NCI-H774 (cell line): Measurements from ENCODE around the gene SORL1.

Experiments used
- DNase-seq: peaks from one replicate; lab custom pipeline; 2025; lab: John Stamatoyannopoulos, UW

SORL1 gene

DNA sequence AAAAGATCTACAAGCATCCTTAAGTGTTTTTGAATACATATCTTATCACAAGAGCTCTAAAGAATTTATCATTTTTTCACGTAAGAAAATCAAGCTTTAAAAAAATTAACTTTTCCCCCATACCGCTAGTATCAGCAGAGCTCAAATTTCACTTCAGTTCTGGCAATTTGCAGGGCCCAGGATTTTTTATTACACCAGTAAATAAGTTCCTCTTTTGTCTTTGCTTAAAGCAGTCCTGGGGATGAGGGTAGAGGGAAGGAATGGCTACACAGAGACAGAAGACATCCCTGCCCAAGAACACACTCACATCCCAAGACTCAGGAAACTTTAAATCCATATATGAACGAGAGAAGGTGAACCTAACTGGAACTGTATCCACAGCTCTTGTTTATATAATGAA, 22.6 kb upstream of the SORL1 start:
- no peak for DNase-seq

DNA sequence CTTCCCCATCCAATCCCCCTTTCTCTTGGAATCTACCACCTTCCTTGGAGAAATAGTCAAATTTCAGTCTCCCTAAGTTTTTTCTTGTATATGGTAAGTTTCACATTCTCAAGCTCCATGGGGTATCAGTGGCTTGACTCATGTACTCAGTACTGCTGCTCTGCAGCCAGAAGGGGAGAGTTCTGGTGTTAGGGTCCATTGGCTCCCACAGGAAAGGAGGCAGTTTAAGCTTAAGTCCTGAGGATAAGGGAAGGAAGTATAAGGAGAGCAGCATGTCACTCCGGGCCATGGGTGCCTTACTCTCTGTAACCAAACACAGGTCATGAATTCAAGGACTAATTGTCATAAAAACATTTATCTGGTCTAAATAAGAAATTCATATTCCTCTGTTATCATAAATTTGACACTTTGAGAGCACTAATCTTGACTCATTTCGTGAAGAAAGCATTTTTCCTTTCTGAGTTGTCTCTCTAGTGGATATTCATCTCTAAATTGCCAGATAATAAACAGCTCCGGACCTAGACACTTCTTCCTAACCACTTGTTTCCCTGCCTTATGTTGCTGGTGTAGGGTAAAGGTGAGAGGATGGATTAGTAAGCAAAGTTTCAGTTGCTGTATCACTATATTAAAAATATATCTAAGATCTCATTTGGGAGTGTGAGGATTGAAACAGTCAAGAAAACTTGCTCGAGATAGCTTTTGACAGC, 20.1 kb upstream of the SORL1 start:
- no peak for DNase-seq

DNA sequence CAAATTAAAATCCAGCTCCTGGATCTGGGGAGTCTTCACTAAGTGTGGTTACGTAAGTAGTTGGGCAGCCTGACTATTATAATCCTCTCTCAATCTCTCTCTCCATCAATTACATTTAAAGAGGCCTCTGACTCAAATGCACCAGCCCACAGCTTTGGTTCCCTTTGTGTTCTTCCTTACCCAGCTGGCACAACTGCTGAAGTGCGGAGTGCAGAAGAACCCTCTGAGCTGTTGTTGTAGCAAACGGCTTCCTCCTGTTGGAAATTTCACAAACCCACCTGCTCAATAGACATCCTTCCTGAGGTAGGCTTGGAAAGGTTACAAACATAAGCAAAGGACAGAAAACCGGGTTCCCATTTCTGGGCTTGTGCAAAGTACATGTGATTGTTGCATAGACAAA, 17.0 kb upstream of the SORL1 start:
- no peak for DNase-seq

DNA sequence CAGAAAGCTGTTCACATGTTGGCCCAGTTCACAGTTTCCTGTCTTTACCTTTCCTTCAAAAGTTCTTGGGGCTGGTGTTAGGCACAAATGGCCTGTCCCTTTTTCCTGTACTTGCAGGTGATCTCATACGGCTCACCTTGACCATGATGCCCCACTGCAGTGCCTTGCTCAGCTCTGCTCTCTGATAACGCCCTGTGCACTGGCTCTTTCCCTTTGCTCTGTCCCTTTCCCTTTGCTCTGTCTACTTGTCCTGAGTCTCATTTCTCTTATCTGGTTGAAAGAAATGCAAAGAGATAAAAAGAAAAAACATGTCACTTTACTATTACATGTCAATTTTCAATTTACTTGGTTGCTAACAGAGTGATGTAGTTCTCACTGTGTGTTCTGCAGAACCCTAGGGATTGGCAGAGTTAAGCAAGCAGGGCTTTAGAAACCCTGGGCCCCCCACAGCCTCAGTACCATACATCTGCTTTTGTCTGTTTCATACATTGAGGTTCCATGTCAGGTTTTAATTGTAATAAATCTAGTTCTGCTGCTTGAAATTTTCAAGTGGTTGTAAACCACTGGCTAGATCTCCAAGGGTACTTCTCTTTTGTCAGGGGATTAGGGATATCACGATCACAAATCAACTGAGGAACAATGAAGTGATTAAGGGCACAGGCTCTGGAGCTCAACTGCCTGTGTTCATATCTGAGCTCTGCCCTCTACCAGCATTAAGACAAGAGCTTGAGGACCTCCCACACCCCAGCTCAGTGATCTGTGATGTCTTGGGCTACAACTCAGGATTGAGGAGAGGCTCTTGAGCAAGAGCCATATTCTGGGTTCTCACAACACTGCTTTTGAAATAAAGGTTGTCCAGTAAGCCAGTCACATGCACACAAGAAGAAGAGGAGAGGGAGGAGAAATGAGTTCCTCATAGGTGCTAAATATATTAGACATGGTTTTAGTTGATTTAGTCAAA, 16.3 kb upstream of the SORL1 start:
- no peak for DNase-seq

DNA sequence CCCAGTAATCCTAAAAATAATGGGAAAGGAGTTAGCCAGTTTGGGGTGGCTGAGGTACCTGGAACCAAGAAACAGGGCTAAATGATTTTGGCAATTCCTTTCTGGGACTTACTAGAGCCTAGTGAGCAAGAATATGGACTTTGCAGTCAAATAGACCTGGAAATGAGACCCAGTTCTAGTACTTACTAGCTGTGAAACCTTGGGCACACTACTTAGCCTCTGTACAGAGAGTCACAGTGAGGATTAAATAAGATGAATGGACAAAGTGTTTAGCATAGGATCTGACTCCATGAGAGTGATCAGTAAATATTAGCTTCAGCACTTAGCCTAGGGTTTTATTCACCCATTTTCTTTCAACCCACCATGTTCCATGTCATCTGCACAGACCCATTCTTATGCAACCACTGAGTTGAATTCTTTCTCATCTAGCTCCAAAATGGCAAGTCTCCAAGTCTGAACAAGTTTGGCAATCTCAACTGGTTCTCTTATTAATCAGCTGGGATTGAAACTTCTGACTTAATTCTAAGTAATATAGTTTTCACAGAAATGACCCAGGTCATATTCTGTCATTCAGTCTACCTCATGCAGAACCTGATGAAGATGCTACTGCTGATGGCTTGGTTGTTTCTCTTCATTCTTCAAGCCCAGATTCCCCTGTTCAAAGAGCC, 15.0 kb upstream of the SORL1 start:
- DNase-seq, result no peak

DNA sequence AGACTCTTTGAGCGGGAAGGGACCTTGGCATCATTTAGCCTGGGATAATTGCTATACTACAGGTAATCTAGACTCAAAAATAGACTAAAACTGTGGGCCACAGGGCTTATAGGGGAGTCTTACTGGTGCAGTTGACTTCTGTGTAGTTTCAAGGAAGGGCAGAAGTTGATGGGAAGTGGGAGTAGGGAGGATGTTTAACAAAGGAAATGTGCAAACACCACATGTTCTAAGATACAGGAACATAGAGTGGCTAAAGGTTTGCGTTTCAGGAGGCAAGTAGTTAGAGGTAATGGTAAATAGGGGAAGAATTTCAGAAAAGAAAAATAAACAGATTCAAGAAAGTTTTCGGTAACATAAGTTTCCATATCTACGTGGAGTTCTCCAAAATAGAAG, 14.4 kb upstream of the SORL1 start:
- no peak for DNase-seq

DNA sequence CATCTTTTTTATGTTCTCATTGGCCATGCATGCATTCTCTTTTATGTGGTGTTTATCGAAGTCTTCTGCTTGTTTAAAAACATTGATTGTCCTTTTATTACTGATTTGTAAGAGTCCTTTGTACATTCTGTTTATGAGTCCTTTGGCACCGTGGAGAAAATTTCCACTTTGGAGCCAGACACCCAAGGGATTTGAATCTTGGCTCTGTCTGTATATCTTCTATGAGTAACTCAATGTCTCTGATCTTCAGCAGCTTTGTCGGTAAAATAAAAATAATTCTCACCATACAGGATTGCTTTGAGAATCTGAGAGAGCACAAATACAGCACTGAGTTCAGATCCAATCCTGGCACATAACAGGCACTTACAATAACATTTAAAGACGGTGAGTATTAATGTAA, 12.8 kb upstream of the SORL1 start:
- no peak for DNase-seq

DNA sequence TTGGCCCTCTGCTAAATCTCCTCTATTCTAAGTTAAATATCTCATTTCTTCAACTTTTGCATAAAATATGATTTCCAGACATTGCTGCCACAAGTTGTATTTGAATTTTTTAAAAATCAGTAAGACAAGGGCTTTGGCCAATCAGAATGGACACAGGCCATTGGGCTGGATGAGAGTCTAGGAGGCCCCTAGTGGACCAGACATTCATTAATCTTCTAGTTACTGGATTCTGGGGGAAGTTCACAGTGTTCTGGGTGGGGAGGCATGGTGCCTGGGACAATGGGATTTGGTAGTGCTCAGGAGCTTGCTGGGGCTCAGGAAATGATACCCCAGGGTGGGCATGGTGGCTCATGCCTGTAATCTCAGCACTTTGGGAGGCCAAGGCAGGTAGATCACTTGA, 12.4 kb upstream of the SORL1 start:
- DNase-seq, result no peak

DNA sequence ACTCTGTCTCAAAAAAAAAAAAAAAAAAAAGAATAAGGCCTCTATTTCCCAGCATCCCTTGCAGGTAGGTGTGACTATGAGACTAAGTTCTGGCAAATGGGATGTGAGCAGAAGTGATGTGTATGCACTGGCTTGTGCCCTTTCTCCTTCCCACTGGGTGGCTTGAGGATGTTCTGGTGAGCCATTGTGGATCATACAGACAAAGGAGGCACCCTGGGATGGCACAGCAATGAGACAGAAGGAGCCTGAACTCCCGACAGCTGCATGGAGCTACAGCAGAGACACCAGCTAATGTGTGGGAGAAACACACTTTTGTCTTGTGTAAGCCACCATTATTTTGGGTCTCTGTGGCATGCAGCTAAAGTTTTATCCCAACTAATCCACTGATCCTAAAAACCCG, 10.6 kb upstream of the SORL1 start:
- DNase-seq, result no peak

DNA sequence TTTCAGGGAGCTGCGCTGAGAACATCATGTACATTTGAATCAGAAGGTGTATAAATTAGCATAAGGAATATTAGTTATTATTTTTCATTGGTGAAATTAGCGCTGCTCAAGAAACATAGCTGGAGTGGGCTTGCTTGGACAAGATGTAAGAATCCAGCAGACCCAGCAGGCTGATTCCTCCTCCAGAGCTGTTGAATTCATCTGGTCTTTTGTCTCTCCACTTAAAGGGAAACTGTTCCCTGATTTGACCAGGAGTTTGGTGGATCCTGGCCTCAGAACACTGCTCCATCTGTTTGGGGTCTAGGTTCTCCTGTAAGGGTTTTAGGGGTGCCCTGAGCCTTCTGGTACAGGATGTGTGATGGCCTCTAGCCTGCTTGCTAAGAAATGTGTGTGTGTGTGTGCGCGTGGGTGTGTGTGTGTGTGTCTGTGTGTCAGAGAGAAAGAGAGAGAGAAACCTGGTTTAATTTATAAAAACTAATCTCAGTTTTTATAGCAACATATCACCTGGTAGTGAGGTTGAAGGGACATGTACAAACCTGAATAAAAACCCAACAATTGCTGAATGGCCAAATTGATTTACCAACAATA, 8.3 kb upstream of the SORL1 start:
- no peak for DNase-seq

DNA sequence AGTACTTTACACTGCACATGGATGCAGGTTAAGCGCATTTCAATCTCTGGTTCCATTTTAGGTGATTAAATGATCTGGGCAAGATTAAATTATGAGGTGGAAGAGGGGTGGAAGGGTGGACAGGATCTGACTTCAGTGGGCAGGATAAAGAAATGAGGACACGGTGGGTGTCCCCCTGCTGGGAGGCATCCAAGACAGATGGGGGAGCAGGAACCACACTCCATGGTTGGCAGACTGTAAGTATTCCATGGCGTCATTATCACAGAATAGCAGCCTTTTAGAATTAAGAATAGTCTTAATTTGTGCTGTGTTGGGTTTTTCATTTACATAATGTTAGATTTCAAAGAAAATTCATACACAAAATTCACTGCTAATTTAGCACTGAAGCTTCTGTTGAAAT, 7.6 kb upstream of the SORL1 start:
- DNase-seq, result no peak

DNA sequence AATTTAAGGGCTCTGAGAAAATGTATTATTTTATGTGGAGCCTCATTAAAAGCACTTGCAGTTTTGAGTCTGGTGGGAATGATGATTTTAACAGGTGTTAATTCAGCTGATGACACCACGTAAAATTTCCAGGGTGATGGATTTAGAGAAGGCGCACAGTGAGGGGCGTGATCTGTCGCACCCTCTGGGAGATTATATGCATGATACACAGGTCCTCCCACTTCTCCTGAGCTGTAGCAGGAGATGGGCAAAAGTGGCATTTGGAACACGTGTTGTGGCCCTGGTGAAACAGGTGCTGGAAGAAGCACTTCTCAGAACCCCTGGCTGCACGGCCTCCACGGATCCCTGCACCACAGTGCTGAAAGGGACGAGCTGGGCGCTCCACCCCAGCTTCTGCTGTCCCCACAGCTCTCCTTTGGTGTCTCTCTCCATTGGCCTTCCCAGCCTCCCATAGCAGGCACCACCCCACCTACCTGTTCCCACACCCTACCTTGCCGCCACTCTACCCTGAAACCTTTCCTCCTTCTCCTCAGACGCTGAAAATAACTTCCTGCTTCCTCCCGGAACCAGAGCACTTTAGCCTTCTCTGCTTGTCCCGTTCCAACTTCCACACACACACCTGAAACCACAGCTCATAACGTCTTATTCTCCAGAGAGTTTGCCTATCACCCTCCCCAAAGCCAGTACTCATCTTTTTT, 6.9 kb upstream of the SORL1 start:
- no peak for DNase-seq

DNA sequence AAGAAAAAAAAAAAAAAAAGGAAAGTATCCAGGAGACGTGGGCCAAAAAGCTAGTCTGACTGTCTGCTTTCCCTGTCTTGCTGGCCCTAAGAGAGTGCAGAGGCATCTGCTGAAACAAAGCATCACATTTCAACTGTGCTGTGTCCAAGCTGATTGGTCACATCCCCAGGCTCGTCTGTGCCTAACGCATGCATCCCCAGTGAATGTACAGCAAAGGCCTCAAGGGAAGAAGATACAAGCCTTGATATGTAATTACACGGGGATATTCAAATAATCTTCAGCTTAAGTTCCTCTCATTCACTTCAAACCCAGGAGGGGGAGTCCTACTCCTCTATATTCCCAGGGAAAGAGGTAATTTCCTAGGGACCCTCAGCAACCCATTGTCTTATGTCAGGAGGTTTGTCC, 5.4 kb upstream of the SORL1 start:
- no peak for DNase-seq

DNA sequence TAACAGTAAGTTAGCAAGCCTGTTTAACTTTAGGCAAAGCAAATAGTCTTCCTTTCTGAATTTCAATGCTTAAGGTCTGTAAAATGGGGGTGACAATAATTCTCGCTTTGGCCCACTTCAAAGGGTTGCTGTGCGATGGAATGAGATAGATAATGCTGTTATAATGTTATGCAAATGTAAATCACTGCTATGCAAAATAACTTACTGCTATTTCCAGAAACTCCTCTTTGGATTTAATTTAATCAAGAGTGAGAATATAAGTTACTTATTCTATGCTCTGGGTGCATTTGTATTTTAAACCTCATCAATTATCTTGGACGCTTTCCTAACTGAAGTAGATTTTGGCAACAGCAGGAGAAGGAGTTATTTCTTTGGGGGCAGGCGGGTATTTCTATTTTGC, 4.1 kb upstream of the SORL1 start:
- DNase-seq, result no peak

DNA sequence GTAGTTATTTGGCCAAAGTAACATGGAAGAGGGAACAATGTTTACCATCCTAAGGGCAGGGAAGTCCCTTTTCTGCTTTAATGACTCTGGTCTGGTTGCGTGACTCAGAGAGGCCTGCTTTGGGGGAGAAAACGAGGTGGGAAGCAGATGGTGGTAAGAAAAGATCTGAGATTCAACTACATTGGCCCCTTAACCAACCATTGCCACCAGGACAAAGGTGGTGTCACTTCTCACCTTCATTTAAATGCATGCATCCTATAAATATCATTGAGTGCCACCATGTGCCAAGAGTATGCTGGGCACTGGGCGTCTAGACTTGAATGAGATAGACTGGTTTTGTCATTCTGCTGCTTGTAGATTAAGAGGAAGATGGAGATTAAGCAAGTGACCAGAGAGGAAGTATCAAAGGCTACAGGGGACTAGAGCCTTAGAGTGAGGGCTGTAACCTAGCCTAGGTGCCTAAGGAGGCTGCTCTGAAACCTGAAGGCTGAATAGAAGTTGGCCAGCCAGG, 3.6 kb upstream of the SORL1 start:
- DNase-seq, result no peak

DNA sequence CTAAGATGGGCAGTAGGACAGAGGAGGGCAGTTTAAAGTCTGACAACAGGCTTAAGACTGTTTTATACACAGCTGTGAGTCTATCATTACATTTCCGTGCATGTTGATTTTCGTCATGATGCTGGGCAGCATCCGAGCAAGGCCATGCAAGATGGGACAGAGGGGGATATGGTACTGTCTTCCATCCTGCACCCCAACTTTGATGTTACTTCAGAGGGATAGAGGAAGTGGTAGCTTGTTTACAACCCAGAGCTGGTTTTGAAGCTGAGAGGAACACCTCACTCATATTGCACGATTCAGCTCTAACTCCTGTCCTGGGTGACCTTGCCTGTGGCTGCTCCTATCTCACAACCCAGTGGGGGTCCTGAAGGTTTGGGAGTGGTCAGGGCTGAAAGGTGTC, 3.0 kb upstream of the SORL1 start:
- no peak for DNase-seq

DNA sequence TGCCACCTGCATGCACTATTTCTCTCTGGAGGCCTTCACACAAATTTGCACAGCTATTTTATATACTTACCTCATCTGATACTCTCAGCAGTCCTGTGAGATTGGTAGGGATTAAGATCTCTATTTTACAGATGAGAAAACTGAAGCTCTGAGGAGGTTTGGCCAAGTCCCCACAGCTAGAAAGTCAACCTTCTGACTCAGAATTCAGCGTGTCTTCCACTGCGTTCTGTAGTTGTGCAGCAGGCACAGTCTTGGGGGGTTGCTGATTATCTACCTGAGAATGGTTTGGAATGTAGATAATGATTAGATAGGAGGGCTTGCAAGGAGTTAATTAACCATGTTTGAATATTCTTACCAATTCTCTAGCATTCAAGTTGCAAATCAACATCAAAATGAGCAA, 2.5 kb upstream of the SORL1 start:
- no peak for DNase-seq

DNA sequence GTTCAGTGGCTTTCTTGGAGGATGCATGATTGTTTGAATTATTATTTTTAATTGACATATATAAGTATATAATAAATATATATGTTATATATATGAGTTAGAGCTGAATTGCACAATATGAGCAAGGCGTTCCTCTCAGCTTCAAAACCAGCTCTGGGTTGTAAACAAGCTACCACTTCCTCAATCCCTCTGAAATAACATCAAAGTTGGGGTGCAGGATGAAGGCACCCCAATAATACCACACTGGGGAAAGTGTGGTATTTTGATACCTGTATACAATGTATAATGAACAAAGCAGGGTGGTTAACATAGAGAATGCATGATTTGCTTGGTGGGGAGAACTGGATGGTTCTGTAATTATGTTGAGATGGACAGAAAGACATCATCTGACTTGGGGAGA, 1.7 kb upstream of the SORL1 start:
- DNase-seq, result no peak

DNA sequence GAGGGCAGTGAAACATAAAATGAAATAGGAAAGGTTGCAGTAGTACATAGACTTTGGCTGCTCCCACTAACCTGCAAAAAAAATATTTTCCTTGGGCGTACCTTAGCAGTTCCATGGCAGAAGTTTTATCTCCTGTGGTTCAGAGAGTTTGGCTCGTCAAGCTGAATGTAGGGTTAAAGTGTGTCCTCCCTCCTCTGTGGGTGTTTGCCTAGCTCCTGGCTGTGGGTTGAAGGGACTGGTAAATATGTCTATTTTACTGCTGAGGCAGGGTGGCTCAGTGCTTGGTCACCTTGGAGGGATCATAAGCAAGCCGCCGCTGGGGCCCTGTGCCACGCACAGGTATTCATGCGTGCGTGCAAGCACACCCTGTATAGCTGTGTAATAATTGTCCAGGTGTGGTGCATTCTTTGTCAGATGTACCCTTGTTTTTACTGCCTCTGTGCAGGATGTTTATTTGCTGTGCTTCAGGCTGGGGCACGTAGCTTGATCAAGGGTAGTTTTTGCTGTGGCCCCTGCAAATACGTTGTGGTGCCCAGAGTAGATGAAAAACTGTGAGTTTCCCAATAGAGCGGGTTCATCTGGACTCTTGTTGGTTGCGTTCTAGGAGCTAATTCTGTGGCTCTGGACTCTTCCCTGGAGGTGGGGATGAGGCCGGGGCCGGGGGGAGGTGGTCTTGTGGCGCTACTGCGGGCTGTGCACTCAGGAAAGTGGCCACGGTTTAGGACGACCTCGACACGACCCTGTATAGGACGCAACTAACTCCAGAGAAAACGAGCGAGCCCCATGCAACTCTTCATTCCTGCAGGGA, 732 bp upstream of the SORL1 start:
- DNase-seq, result no peak

DNA sequence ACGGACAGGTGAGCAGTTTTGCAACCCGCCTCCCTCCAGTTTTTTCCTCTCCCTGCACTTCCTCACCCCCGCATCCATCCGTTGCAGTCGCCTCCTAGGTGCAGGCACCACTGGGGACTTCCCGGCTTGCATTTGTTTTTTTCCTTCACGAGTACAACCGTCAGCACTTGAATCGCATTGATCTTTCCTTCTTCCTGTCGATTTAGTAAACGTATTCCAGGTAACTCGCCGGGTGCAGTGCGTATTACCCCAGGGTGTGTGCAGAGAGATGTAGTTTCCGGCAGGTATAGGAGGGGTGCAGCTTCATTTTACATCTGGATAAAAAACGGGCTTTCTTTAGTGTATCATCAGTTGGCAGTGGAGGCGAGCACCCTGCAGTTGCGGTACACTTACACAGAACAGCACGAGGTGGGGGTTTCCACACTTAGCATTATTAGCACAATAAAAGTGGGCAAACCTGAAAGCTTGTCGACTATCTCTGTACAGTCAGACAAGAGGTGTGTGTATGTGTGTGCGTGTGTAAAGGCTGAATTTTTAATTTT, 566 bp downstream of the SORL1 start, which contains the start of gene SORL1-AS1:
TSS of gene SORL1-AS1 (minus strand) at position 359 of the 542 bp plus-strand sequence.
- DNase-seq, result peak; percentile 46
